A673 (cell line): ENCODE data around the gene SCRN2.

Experiments used
- EZH2 ChIP-seq: fragments of 200-600 bp; sonication (generic); IDR thresholded peaks from 2 replicates; pipeline ENCODE4 v1.6.1; 2017; ENCODE audit warnings: borderline replicate concordance, low read depth, mild to moderate bottlenecking, mixed read lengths, antibody characterized with exemption, low read length; ENCODE audit not compliant: poor library complexity, severe bottlenecking
- TF ChIP-seq, protein P1 (sequence below): fragments of 300-800, 200-600 bp; sonication (generic); conservative IDR thresholded peaks from 2 replicates; pipeline ENCODE4 v1.5.1; 2017; ENCODE audit warnings: low read depth, mild to moderate bottlenecking, antibody characterized with exemption, low read length, moderate library complexity, mixed read lengths

DNA sequence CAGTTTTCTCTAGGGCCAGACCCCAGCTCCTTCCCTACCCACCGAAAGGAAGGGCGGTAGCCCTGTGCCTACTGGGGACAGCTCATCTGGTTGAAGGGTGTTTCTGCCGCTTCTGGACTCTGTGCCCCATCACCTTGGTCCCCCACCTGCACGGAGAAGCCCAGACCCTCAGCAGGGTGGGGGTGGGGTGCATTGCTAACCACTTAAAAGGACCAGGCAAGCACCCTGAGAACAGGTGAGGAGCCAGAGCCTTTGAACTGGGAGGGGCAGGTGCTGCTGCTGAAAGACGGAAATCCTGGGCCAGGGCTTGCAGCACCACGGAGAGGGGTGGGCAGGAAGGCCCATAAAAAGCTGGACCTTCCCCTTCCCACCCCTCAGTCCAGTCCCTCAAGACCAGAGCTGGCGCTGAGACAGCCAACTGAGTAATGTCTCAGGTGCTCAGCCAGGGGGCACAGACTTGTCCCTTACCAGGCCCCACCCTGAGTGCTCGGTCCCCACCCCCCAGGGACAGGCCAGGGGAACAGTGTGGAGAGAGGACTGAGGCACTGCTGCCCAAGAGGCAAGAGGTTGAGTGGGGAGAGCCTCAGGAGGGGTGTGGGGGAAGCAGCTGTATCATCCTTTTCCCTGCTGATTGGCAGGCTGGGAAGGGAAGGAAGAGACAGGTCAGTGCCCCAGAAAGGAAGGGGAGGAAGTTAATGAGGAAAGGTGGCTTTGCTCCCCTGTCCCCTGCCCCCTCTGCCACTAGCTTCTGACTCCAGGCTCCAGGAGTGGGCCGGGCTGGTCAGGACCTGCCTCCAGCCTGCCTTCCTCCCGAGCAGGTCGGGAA, 44.0 kb upstream of the SCRN2 start:
- TF ChIP-seq EZH2 = no peak
- TF ChIP-seq, protein P1, sequence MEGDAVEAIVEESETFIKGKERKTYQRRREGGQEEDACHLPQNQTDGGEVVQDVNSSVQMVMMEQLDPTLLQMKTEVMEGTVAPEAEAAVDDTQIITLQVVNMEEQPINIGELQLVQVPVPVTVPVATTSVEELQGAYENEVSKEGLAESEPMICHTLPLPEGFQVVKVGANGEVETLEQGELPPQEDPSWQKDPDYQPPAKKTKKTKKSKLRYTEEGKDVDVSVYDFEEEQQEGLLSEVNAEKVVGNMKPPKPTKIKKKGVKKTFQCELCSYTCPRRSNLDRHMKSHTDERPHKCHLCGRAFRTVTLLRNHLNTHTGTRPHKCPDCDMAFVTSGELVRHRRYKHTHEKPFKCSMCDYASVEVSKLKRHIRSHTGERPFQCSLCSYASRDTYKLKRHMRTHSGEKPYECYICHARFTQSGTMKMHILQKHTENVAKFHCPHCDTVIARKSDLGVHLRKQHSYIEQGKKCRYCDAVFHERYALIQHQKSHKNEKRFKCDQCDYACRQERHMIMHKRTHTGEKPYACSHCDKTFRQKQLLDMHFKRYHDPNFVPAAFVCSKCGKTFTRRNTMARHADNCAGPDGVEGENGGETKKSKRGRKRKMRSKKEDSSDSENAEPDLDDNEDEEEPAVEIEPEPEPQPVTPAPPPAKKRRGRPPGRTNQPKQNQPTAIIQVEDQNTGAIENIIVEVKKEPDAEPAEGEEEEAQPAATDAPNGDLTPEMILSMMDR = no peak
